DND-41 (cell line): ENCODE data around the gene ZNF732.

Source experiments
- ATAC-seq: fragments of 200-7000 bp; cut with Tn5 transposase; 3 replicates; pipeline ENCODE4 v1.9.1; 2021; ENCODE audit warnings: low read depth; ENCODE audit not compliant: insufficient read depth
- DNase-seq: peaks from one replicate; pipeline ENCODE4 v3.0.0-alpha.2; 2020
- H2AFZ ChIP-seq: 2 replicates; pipeline ENCODE4 v1.6.0; 2012; ENCODE audit warnings: low read depth, low read length
- H3K27ac ChIP-seq: 2 replicates; pipeline ENCODE4 v1.5.1; 2012; ENCODE audit warnings: low read length, inconsistent platforms
- H3K27me3 ChIP-seq: fragments of 200-600 bp; sonication (generic); 2 replicates; pipeline ENCODE4 v1.6.0; 2012; ENCODE audit warnings: low read length, mild to moderate bottlenecking, inconsistent platforms; ENCODE audit not compliant: insufficient read depth, poor library complexity
- H3K36me3 ChIP-seq: 2 replicates; pipeline ENCODE4 v1.5.1; 2012; ENCODE audit warnings: low read length, inconsistent platforms; ENCODE audit not compliant: insufficient read depth
- H3K4me1 ChIP-seq: 2 replicates; pipeline ENCODE4 v1.5.1; 2012; ENCODE audit warnings: mild to moderate bottlenecking, low read length; ENCODE audit not compliant: insufficient read depth
- H3K4me2 ChIP-seq: 2 replicates; pipeline ENCODE4 v1.6.0; 2012; ENCODE audit warnings: mild to moderate bottlenecking, moderate library complexity, low read length, inconsistent platforms; ENCODE audit not compliant: insufficient read depth
- H3K4me3 ChIP-seq, 2 experiments: fragments of 200-600 bp in 1 of 2; shearing (Covaris generic) in 1 of 2; 2 replicates each; pipeline ENCODE4 v1.5.1; 2012 to 2016; ENCODE audit warnings: inconsistent platforms in 2 of 2, low read length in 2 of 2, mild to moderate bottlenecking in 2 of 2, low read depth in 1 of 2, moderate library complexity in 1 of 2
- H3K79me2 ChIP-seq: 2 replicates; pipeline ENCODE4 v1.6.0; 2012; ENCODE audit warnings: low read length, inconsistent platforms; ENCODE audit not compliant: insufficient read depth
- H3K9ac ChIP-seq: 2 replicates; pipeline ENCODE4 v1.6.0; 2012; ENCODE audit warnings: low read depth, mild to moderate bottlenecking, inconsistent platforms, low read length, moderate library complexity
- H3K9me3 ChIP-seq: 2 replicates; pipeline ENCODE4 v1.5.1; 2012; ENCODE audit warnings: low read length, moderate library complexity, mild to moderate bottlenecking, inconsistent platforms; ENCODE audit not compliant: insufficient read depth, severe bottlenecking
- H4K20me1 ChIP-seq: 2 replicates; pipeline ENCODE4 v1.6.0; 2012; ENCODE audit warnings: low read length; ENCODE audit not compliant: insufficient read depth
- EZH2 ChIP-seq: IDR thresholded peaks from 3 replicates; pipeline ENCODE4 v1.6.1; 2012; ENCODE audit warnings: borderline replicate concordance, low read depth, mild to moderate bottlenecking, moderate library complexity, low read length, inconsistent platforms; ENCODE audit not compliant: severe bottlenecking
- TF ChIP-seq, protein P1 (sequence below): IDR thresholded peaks from 2 replicates; pipeline ENCODE4 v1.5.1; 2012; ENCODE audit warnings: borderline replicate concordance, low read length, moderate library complexity, mild to moderate bottlenecking; ENCODE audit not compliant: poor library complexity, severe bottlenecking; ENCODE audit errors: extremely low read depth

Gene ZNF732

GRCh38 chr4:302381-302780, 2.9 kb downstream of the ZNF732 start:
- TF ChIP-seq, protein P1, sequence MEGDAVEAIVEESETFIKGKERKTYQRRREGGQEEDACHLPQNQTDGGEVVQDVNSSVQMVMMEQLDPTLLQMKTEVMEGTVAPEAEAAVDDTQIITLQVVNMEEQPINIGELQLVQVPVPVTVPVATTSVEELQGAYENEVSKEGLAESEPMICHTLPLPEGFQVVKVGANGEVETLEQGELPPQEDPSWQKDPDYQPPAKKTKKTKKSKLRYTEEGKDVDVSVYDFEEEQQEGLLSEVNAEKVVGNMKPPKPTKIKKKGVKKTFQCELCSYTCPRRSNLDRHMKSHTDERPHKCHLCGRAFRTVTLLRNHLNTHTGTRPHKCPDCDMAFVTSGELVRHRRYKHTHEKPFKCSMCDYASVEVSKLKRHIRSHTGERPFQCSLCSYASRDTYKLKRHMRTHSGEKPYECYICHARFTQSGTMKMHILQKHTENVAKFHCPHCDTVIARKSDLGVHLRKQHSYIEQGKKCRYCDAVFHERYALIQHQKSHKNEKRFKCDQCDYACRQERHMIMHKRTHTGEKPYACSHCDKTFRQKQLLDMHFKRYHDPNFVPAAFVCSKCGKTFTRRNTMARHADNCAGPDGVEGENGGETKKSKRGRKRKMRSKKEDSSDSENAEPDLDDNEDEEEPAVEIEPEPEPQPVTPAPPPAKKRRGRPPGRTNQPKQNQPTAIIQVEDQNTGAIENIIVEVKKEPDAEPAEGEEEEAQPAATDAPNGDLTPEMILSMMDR: no peak
- no peak for TF ChIP-seq EZH2
- H3K9me3 ChIP-seq: peaks cover 39% of the 10 kb centered on the region
- H3K27ac ChIP-seq: no peak overlapping the region
- no peaks in the 10 kb centered on the region for H3K36me3 ChIP-seq
- no peak overlapping the region for H2AFZ ChIP-seq
- DNase-seq: no peak
- H3K4me1 ChIP-seq: peaks cover 20% of the 10 kb centered on the region
- H3K4me2 ChIP-seq: no peak overlapping the region
- H3K79me2 ChIP-seq: no peaks in the 10 kb centered on the region
- no peak for ATAC-seq
- H4K20me1 ChIP-seq: no peaks in the 10 kb centered on the region
- H3K9ac ChIP-seq: no peak overlapping the region
- H3K27me3 ChIP-seq: no peaks in the 10 kb centered on the region
- H3K4me3 ChIP-seq: no peak overlapping the region

DNA sequence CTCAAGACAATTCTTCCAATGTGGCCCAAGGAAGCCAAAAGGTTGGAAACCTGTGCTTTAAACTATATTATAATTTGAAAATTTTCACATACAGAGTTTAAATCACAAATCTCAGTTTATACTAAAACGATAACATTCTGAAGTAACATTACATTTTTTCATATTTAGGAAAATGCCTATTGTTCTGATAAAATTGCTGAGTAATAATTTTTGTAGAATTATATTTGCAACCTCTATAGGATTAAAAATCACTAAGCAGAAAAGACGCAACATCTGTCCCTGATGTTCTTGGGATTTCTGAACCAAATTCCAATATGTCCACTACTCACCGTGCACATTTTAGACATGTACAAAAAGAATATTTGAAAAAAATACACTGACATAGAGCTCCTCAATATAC, 10.5 kb downstream of the ZNF732 start:
- Histone ChIP-seq H3K27ac (no peak overlapping the region), H3K4me1 (no peaks in the 10 kb centered on the region), H3K4me3 (no peak overlapping the region), H3K4me2 (no peak overlapping the region), H3K79me2 (no peaks in the 10 kb centered on the region), H3K27me3 (no peaks in the 10 kb centered on the region), H4K20me1 (no peaks in the 10 kb centered on the region), H3K9ac (no peak overlapping the region), H3K36me3 (no peaks in the 10 kb centered on the region), H2AFZ (no peak overlapping the region), H3K9me3 (peaks cover 27% of the 10 kb centered on the region)
- ATAC-seq (no peak), DNase-seq (no peak)
- no peak for TF ChIP-seq EZH2

GRCh38 chr4:288891-289290, 16.4 kb downstream of the ZNF732 start:
- peaks cover 37% of the 10 kb centered on the region for H3K9me3 ChIP-seq
- H3K36me3 ChIP-seq: no peaks in the 10 kb centered on the region
- ATAC-seq: no peak
- DNase-seq: no peak
- H3K4me1 ChIP-seq: no peaks in the 10 kb centered on the region
- no peaks in the 10 kb centered on the region for H4K20me1 ChIP-seq
- no peak for TF ChIP-seq EZH2
- TF ChIP-seq, protein P1: no peak
- no peaks in the 10 kb centered on the region for H3K27me3 ChIP-seq
- no peak overlapping the region for H3K4me2 ChIP-seq
- H3K79me2 ChIP-seq: no peaks in the 10 kb centered on the region
- H2AFZ ChIP-seq: no peak overlapping the region
- H3K4me3 ChIP-seq: no peak overlapping the region
- no peak overlapping the region for H3K9ac ChIP-seq
- no peak overlapping the region for H3K27ac ChIP-seq

GRCh38 chr4:273309-274017, 31.8 kb downstream of the ZNF732 start:
- no peak overlapping the region for H3K9ac ChIP-seq
- ATAC-seq (no peak), DNase-seq (no peak)
- H3K27ac ChIP-seq: no peak overlapping the region
- no peaks in the 10 kb centered on the region for H4K20me1 ChIP-seq
- no peaks in the 10 kb centered on the region for H3K27me3 ChIP-seq
- no peak overlapping the region for H2AFZ ChIP-seq
- H3K4me1 ChIP-seq: no peaks in the 10 kb centered on the region
- peaks cover 54% of the 10 kb centered on the region for H3K9me3 ChIP-seq
- H3K4me2 ChIP-seq: no peak overlapping the region
- TF ChIP-seq, protein P1: no peak
- TF ChIP-seq EZH2: no peak
- no peaks in the 10 kb centered on the region for H3K79me2 ChIP-seq
- no peak overlapping the region for H3K4me3 ChIP-seq
- no peaks in the 10 kb centered on the region for H3K36me3 ChIP-seq
